A673 (cell line): ENCODE data around the gene MS4A3.
"Not testable (repeated sequence)": the region's sequence is repeated elsewhere in the genome, so short reads cannot be mapped to it uniquely, and the experiment has no call there.

Experiments used
- EZH2 ChIP-seq: fragments of 200-600 bp; sonication (generic); IDR thresholded peaks from 2 replicates; pipeline ENCODE4 v1.6.1; 2017; ENCODE audit warnings: borderline replicate concordance, low read depth, mild to moderate bottlenecking, mixed read lengths, antibody characterized with exemption, low read length; ENCODE audit not compliant: poor library complexity, severe bottlenecking
- TF ChIP-seq, protein P1 (sequence below): fragments of 300-800, 200-600 bp; sonication (generic); conservative IDR thresholded peaks from 2 replicates; pipeline ENCODE4 v1.5.1; 2017; ENCODE audit warnings: low read depth, mild to moderate bottlenecking, antibody characterized with exemption, low read length, moderate library complexity, mixed read lengths

DNA sequence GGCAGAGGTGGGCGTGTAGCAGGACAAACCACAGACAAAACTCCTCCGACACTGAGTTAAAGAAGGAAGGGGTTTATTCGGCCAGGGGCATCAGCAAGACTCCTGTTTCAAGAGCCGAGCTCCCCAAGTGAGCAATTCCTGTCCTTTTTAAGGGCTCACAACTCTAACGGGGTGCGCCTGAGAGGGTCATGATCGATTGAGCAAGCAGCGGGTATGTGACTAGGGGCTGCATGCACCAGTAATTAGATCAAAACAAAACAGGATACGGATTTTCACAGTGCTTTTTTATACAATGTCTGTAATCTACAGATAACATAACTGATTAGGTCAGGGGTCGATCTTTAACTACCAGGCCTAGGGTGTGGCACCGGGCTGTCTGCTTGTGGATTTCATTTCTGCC lies 44.9 kb downstream of the MS4A3 start:
- TF ChIP-seq, protein P1, sequence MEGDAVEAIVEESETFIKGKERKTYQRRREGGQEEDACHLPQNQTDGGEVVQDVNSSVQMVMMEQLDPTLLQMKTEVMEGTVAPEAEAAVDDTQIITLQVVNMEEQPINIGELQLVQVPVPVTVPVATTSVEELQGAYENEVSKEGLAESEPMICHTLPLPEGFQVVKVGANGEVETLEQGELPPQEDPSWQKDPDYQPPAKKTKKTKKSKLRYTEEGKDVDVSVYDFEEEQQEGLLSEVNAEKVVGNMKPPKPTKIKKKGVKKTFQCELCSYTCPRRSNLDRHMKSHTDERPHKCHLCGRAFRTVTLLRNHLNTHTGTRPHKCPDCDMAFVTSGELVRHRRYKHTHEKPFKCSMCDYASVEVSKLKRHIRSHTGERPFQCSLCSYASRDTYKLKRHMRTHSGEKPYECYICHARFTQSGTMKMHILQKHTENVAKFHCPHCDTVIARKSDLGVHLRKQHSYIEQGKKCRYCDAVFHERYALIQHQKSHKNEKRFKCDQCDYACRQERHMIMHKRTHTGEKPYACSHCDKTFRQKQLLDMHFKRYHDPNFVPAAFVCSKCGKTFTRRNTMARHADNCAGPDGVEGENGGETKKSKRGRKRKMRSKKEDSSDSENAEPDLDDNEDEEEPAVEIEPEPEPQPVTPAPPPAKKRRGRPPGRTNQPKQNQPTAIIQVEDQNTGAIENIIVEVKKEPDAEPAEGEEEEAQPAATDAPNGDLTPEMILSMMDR = not testable (repeated sequence)
- not testable (repeated sequence) for TF ChIP-seq EZH2
